ENCODE data around the gene DDX31. TPM values are rescaled to one million over a fixed set of nuclear protein-coding genes. Genes with fewer than 3 reads are reported as not detected.

The DDX31 gene
- total RNA-seq, 1 donor from 2014 or later, result 4.4 TPM

DNA sequence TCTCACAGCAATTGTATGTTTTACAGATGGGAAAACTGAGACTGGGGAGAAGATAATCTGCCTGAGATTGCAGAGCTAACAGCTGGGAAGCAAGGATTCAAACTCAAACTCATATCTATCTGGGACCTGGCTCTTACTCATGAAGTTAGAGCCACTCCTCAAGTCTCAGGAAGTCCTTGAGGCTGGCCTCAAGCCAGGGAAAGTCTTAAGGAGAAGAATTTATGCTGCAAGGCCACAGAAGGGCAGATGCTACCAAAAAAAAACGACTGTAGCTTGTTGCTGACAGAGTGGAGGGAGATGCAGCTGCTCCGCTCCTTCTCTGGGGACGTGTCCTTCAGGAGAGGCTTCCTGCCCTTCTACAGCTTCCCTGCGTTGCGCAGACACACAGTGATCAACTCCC lies 47.6 kb downstream of the DDX31 start:
- Histone ChIP-seq H3K27ac (replicated peaks) (no peak overlapping the region), H3K9me3 (replicated peaks) (no peaks in the 10 kb centered on the region), H3K4me1 (no peaks in the 10 kb centered on the region), H3K27me3 (ENCODE audit: low read depth) (no peaks in the 10 kb centered on the region), H3K4me3 (no peak overlapping the region), H3K36me3 (peaks cover 61% of the 10 kb centered on the region)
- TF ChIP-seq, protein P1, sequence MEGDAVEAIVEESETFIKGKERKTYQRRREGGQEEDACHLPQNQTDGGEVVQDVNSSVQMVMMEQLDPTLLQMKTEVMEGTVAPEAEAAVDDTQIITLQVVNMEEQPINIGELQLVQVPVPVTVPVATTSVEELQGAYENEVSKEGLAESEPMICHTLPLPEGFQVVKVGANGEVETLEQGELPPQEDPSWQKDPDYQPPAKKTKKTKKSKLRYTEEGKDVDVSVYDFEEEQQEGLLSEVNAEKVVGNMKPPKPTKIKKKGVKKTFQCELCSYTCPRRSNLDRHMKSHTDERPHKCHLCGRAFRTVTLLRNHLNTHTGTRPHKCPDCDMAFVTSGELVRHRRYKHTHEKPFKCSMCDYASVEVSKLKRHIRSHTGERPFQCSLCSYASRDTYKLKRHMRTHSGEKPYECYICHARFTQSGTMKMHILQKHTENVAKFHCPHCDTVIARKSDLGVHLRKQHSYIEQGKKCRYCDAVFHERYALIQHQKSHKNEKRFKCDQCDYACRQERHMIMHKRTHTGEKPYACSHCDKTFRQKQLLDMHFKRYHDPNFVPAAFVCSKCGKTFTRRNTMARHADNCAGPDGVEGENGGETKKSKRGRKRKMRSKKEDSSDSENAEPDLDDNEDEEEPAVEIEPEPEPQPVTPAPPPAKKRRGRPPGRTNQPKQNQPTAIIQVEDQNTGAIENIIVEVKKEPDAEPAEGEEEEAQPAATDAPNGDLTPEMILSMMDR (IDR thresholded peaks at IDR 0.05; ENCODE audit: borderline replicate concordance), result no peak
- intact Hi-C loops (cut with micrococcal nuclease), result no loop called here
- no peak for DNase-seq

DNA sequence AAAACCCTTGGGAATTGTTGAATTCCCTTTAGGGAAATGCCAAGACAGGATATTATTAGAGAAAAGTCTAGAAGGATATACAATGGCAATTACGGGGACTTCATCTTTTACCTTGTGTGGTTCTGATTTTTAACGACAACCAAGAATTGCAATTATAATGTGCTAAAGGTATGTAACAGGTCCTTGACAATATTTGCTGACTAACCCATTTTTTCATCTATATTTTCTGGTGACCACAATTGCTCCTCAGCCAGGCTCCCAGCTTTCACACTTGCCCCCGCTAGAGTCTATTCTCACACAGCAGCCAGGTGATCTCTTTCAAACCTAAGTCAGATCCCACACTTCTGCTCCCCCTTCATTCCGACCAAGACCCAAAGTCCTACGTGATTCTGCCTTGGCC lies 53.1 kb downstream of the DDX31 start:
- no peak overlapping the region for H3K27ac ChIP-seq (replicated peaks)
- H3K27me3 ChIP-seq (ENCODE audit: low read depth), result no peaks in the 10 kb centered on the region
- H3K36me3 ChIP-seq, result peaks cover 80% of the 10 kb centered on the region
- intact Hi-C loops (cut with micrococcal nuclease), result no loop called here
- TF ChIP-seq, protein P1 (IDR thresholded peaks at IDR 0.05; ENCODE audit: borderline replicate concordance), result no peak
- H3K4me1 ChIP-seq, result no peaks in the 10 kb centered on the region
- no peaks in the 10 kb centered on the region for H3K9me3 ChIP-seq (replicated peaks)
- DNase-seq, result no peak
- H3K4me3 ChIP-seq, result no peak overlapping the region

DNA sequence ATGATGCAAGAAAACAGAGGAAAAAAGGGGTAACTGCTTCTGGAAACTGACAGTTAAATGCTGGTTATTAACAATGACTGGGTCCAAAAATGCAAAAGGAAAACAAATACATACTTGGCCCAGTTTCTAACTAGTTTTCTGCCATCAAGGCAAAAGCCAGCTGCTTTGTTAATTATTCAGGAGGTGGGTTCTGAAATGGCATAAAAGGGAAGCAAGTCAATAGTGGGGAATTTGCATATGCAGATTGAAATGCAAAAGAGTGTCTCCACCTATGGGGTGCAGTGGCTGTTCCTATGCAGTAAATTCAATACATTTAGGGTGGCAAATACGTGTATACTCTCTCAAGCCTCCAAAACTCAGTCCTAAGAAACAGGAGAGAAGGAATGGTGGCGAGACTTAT lies 54.0 kb downstream of the DDX31 start:
- H3K36me3 ChIP-seq, result peaks cover 83% of the 10 kb centered on the region
- H3K27ac ChIP-seq (replicated peaks), result no peak overlapping the region
- TF ChIP-seq, protein P1 (IDR thresholded peaks at IDR 0.05; ENCODE audit: borderline replicate concordance), result no peak
- intact Hi-C loops (cut with micrococcal nuclease), result no loop called here
- H3K4me3 ChIP-seq, result no peak overlapping the region
- H3K4me1 ChIP-seq, result no peaks in the 10 kb centered on the region
- DNase-seq, result no peak
- no peaks in the 10 kb centered on the region for H3K27me3 ChIP-seq (ENCODE audit: low read depth)
- no peaks in the 10 kb centered on the region for H3K9me3 ChIP-seq (replicated peaks)

DNA sequence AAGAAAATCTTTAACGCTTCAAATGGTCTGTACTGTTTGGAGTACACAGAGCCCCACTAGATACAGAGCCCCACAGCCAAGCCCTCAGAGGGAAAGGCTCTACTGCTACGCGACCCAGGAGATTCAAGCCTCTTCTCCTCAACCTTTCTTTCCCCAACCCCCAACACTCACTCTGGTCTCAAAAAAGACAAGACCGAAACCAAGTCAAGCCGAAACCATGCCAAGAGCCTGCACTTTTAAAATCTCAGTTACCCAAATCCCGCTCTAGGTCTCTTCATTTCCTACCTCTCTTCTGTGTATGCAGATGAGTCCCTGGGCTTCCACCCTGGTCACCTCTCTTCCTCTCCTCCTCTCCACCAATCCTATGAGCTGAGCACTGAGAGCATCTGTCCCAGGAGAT lies 55.5 kb downstream of the DDX31 start:
- H3K4me3 ChIP-seq, result no peak overlapping the region
- DNase-seq, result no peak
- H3K9me3 ChIP-seq (replicated peaks), result no peaks in the 10 kb centered on the region
- peaks cover 89% of the 10 kb centered on the region for H3K36me3 ChIP-seq
- intact Hi-C loops (cut with micrococcal nuclease), result no loop called here
- H3K4me1 ChIP-seq, result no peaks in the 10 kb centered on the region
- H3K27me3 ChIP-seq (ENCODE audit: low read depth), result no peaks in the 10 kb centered on the region
- no peak overlapping the region for H3K27ac ChIP-seq (replicated peaks)
- TF ChIP-seq, protein P1 (IDR thresholded peaks at IDR 0.05; ENCODE audit: borderline replicate concordance), result no peak

DNA sequence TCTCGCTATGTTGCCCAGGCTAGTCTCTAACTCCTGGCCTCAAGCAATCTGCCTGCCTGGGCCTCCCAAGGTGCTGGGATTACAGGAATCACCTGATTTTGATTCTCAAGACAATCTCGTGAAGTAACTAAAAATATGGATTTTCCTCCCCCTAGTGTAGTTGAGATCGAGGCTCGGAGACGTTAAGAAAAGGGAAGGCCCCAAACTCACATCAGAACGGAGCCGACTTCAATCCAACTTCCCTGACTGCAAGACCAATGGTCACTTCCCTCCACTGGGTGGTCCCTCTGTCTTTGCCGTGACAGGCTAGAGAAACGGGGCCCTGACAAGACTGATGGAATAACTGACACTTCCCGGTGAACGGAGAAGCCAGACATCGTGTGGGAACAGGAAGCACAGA lies 59.1 kb downstream of the DDX31 start:
- DNase-seq, result no peak
- no peak overlapping the region for H3K4me3 ChIP-seq
- no peaks in the 10 kb centered on the region for H3K4me1 ChIP-seq
- TF ChIP-seq, protein P1 (IDR thresholded peaks at IDR 0.05; ENCODE audit: borderline replicate concordance), result no peak
- no peaks in the 10 kb centered on the region for H3K27me3 ChIP-seq (ENCODE audit: low read depth)
- H3K27ac ChIP-seq (replicated peaks), result no peak overlapping the region
- peaks cover 87% of the 10 kb centered on the region for H3K36me3 ChIP-seq
- intact Hi-C loops (cut with micrococcal nuclease), result no loop called here
- no peaks in the 10 kb centered on the region for H3K9me3 ChIP-seq (replicated peaks)

DNA sequence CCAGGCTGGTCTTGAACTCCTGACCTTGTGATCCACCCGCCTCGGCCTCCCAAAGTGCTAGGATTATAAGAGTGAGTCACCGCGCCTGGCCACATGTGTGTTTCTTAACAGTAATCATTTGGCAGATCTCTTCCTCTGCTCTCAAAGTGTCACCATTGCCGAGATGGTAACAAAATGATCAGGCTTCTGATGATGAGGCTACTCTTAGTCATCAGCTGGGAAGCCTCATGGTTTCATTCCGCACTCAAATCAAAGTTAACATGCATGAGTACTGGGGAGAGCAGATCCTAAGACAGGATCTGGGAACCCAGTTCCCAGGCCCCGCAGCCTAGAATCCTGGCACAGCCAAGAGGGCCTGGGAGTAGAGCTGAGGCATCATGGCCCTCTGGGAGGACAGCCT lies 60.0 kb downstream of the DDX31 start:
- H3K27ac ChIP-seq (replicated peaks), result no peak overlapping the region
- DNase-seq, result no peak
- peaks cover 85% of the 10 kb centered on the region for H3K36me3 ChIP-seq
- intact Hi-C loops (cut with micrococcal nuclease), result no loop called here
- TF ChIP-seq, protein P1 (IDR thresholded peaks at IDR 0.05; ENCODE audit: borderline replicate concordance), result no peak
- H3K4me1 ChIP-seq, result no peaks in the 10 kb centered on the region
- H3K9me3 ChIP-seq (replicated peaks), result no peaks in the 10 kb centered on the region
- no peaks in the 10 kb centered on the region for H3K27me3 ChIP-seq (ENCODE audit: low read depth)
- no peak overlapping the region for H3K4me3 ChIP-seq

Measured in left ventricle myocardium inferior (tissue), 1 donor.